ENCODE data around the gene GALNT13.

DNA sequence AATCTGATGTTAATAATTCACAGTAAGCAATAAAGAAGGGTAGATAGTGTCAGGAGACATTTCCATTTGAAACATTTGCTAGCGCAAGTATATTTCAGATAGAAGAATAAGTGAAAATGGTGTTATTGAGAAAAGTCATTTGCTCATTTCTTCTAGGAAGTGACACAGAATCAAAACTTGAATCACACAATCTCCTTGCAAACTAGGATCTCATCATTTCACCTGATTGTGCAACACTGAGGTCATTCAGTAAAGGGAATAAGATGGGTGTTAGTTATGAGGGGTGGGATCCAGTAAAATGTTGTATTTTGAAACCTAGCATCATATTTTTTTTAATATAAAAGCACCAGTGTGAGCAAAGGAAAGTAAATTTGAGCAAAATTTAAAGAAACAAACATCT is 618.8 kb downstream of the GALNT13 start:
- TF ChIP-seq, protein P1, sequence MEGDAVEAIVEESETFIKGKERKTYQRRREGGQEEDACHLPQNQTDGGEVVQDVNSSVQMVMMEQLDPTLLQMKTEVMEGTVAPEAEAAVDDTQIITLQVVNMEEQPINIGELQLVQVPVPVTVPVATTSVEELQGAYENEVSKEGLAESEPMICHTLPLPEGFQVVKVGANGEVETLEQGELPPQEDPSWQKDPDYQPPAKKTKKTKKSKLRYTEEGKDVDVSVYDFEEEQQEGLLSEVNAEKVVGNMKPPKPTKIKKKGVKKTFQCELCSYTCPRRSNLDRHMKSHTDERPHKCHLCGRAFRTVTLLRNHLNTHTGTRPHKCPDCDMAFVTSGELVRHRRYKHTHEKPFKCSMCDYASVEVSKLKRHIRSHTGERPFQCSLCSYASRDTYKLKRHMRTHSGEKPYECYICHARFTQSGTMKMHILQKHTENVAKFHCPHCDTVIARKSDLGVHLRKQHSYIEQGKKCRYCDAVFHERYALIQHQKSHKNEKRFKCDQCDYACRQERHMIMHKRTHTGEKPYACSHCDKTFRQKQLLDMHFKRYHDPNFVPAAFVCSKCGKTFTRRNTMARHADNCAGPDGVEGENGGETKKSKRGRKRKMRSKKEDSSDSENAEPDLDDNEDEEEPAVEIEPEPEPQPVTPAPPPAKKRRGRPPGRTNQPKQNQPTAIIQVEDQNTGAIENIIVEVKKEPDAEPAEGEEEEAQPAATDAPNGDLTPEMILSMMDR (IDR thresholded peaks at IDR 0.05) = no peak
- no peak for TF ChIP-seq POLR2A (IDR thresholded peaks at IDR 0.05)
- TF ChIP-seq POLR2AphosphoS5 (IDR thresholded peaks at IDR 0.05) = no peak

Data from breast epithelium (tissue), 3 donors.